Nucleus accumbens (tissue), 56 donors: ENCODE measurements around the gene TSFM.
"Not testable (repeated sequence)": the region's sequence is repeated elsewhere in the genome, so short reads cannot be mapped to it uniquely, and the experiment has no call there.

Source experiments
- DNase-seq, 56 donors: peaks; one replicate each; lab custom pipeline; 2025; lab: John Stamatoyannopoulos, UW

Gene TSFM

GRCh38 chr12:57760347-57760982, 22.1 kb upstream of the TSFM start:
- no peak for DNase-seq

GRCh38 chr12:57761391-57761998, 21.1 kb upstream of the TSFM start:
- DNase-seq, result no peak

GRCh38 chr12:57762463-57762862, 20.1 kb upstream of the TSFM start:
- DNase-seq, result no peak

DNA sequence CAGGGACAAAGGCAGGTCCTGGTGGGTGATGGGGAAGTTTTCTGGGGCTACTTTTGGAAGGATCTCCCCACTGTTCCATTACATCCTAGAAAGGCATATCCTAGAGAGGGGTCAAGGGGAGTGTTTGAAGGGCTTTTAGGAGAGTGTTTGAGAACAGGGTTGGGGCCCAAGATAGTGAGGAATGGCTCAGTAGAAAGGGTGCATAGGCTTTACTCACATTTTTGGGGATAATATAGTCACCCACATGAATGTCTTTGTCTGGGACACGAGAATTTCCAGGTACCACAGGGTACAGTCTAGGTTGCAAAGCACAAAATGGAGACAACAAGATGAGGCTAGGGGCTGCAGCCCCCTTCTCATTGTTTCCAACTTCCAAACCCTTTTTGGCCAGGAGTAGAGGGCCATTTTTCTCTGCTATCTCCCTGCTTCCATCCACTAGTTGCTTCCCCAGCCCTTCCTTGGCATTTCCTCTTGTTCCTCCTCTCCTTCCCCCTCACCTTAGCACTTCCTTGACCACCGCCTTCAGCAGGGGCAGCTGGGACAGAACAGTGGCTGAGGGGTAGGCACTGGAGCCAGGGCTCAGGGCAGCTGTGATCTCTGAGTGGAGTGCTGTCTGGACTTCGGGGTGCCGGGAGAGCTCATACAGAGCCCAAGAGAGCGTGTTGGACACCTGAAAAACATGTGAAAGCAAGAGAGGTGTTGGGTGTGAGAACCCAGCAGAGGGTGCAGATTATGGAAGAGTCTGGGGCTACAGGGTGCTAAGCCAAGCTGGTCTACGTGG, 18.5 kb upstream of the TSFM start:
- DNase-seq, result no peak

DNA sequence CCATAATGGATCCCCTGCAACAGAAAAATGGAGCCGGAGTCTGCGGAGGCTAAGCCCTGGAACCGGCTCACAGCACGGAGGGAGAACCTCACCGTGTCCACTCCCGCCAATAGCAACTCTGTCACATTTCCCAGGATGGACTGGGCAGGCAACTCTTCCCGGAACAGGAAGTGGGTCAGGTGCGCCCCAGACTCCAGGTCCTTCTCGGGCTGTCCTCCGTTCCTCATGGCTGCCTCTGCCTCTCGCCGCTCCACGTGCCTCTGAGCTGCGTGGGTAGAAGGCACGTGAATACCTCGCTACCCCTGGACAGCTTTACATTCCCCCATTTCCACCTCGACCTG, 18.0 kb upstream of the TSFM start:
- DNase-seq, result no peak

DNA sequence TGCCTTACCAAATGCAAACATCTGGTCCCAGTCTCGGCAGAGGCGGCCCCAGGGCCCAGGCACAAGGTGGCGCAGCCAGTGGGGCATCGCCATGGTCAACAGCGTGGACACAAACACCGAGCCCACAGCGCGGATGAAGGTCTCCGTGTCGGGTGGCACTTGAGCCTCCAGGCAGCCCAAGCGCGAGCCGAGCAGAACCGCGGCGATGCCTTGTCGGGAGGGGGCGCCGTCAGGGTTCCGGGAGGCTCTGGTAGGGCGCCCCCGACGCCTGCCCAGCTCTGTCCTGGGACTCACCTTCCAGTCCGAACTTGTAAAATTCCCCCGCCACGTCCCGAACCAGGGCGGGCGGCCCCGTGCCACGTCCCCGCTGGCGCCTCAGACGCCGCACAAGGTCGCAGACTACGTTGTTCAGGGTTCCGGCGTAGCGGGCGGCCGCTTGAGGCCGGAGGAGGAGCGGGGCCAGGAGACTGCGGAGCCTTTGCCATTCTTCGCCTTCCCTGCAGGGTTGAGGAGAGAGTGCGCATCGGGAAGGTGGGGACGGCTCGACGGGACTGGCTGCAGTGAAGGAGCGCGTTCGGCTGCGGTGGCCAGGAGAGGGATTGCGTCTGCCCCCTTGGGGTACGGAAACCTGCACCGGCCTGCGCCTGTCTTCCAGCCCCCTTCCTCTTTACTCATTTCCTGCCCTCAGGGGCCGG, 17.4 kb upstream of the TSFM start:
- no peak for DNase-seq

GRCh38 chr12:57765698-57766463, 16.7 kb upstream of the TSFM start:
- no peak for DNase-seq

GRCh38 chr12:57766464-57767304, 15.9 kb upstream of the TSFM start, which contains the start of gene CYP27B1:
TSS of gene CYP27B1 (minus strand) at chr12:57767078. CDS start at chr12:57767041, 37 bp downstream.
- no peak for DNase-seq

DNA sequence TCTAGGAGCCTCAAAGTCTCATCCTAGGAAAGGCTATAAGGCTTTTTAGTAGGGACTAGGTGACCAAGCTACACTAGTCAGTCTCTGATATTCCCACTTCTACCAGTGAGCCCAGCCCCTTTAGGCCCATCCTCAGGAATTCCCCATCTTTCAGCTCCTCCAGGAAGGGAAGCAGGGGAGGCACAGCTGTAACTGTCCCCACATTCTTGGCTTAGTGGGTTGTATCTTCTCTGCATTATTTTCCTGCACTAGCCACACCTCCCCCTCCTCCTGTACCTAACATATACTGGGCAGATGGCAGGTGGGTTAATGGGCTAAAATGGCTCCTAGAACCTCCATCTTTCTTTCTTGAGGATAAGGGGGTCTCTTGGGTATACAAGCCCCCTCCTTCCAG, 15.3 kb upstream of the TSFM start:
- DNase-seq, result no peak

DNA sequence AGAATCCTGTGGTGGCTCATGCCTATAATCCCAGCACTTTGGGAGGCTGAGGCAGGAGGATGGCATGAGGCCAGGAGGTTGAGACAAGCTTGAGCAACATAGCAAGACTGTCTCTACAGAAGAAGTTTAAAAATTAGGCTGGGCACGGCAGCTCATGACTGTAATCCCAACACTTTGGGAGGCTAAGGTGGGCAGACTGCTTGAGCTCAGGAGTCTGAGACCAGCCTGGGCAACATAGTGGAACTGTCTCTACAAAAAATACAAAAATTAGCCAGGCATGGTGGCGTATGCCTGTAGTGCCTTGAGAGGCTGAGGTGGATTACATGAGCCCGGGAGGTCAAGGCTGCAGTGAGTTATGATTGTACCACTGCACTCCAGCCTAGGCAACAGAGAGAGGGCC, 14.7 kb upstream of the TSFM start:
- no peak for DNase-seq

- DNase-seq, result no peak
Observed at GRCh38 chr12:57769594-57769993, 13.0 kb upstream of the TSFM start.

DNA sequence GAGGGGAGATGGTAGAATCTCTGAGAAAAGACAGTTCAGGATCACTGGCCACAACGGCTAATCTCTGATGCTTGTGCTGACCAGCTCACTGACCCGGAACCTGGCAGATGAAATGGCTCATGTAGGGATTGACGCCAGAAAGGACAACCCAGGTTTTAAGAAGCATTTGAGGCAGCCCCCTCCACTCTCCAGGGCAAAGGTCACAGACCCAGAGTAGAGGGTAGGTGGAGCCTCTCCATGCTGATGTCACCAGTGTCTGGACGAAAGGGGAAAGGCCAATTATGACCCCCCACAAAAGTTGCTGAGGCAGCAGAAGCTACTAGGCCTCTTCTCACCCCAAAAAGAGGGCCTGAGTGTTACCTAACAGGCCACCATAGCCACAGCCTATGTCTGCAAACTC, 11.9 kb upstream of the TSFM start:
- no peak for DNase-seq

DNA sequence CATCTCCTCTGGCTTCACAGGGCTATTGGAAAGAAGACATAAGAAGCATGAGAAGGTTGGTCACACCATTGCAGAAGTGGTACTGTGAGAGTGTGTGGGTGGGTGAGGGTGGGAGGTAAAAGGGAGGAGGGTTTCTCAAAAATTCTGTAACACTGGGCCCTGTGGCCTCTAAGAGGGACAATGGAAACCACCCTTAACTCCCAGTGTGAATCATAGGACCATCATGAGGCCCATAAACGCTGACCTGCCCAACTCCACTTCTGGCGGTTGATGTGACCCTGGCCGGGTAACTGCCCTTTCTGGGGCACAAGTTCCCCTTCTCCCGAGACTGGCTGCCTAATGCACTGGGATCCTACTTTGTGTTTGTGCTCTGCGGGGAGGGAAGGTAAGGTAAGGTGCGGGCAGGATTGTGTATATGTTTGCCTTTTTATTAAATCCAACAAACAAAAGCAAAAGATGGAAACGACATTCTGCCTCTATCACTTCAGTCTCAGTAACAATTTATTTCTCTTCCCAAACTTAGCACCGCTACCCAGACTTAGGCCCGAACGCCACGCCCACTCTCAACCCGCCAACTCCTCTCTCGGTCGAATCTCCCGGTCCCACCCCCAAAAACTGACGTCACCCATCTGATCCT, 11.2 kb upstream of the TSFM start:
- DNase-seq, result peak in 23 of 56 donors; percentile 52 to 92 (median 79)

DNA sequence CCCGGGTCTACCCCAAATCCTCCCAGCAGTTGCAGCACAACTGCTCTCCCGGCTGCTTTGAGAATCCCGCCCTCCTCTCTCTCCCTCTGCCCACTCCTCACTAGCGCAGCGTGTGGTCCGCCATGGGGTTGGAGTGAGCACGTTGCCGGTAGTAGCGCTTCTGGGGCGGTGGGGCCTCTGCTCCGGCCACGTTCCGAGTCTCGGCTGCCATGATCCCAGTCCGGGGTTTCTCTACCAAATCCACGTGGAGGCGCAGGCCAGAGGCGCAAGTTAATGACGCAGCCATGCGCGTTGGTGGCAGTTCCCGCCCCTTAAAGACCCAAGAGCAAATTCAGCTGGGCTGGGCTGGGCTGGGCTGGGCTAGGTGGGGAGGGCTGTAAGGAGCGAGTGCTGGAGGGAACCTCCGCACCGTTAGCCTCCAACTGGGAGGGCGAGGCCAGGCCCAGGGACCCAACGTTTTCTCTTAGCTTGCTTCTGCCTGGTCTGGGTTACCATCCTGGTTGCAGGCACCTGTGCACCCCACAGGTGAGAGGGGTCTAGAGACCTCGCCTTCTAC, 10.6 kb upstream of the TSFM start, which contains the start of gene METTL1:
Gene METTL1 (minus strand): TSS at position 233 of the 556 bp plus-strand sequence. CDS start 22 bp downstream, at position 211.
- peak; percentile 57 to 98 (median 91) for DNase-seq

DNA sequence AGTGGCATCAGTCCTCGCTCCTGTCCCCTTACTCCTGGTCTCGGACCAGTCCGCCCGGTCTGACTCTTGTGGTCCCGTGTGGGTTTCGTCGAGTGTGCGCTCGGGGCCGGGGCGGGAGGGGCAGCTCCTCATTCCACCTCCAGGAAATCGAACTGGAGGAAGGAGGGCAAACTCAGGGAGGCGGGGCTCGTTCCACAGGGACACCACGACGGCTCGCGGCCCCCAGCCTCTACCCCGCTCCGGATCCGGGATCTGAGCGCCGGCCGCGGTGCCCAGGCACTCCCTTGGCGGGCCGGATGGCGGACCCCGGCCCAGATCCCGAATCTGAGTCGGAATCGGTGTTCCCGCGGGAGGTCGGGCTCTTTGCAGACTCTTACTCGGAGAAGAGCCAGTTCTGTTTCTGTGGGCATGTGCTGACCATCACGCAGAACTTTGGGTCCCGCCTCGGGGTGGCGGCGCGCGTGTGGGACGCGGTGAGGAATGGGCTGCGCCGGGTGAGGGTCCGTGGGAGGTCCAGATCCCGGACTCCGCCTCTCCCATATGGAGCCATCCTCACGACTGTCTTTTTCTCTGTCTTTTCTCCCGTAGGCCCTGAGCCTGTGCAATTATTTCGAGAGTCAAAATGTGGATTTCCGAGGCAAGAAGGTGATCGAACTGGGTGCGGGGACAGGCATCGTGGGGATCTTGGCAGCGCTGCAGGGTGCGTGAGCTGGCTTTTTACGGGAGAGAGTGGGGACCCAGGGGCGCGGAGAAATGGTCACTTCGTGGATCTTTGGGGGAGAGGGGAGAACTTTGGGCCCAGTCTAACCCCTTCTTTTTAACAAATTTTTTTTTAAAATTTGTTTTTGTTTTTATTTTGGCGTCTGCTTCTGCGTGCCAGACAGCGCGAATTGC, 9.9 kb upstream of the TSFM start, which contains the start of gene EEF1AKMT3:
Gene EEF1AKMT3 (plus strand): TSS at position 186 of the 894 bp plus-strand sequence. CDS start 111 bp downstream, at position 297.
- DNase-seq, result peak in 35 of 56 donors; percentile 21 to 76 (median 58)

DNA sequence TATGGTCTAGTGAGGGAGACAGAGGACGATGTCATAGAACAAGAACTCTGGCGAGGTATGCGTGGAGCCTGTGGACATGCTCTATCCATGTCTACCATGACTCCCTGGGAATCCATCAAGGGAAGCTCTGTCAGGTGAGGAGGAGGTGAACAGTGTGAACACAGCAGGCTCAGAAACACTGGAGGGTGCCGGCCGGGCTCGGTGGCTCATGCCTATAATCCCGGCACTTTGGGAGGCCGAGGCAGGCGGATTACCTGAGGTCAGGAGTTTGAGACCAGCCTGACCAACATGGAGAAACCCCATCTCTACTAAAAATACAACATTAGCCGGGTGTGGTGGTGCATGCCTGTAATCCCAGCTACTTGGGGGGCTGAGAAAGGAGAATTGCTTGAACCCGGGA, 8.0 kb upstream of the TSFM start:
- not testable (repeated sequence) for DNase-seq

DNA sequence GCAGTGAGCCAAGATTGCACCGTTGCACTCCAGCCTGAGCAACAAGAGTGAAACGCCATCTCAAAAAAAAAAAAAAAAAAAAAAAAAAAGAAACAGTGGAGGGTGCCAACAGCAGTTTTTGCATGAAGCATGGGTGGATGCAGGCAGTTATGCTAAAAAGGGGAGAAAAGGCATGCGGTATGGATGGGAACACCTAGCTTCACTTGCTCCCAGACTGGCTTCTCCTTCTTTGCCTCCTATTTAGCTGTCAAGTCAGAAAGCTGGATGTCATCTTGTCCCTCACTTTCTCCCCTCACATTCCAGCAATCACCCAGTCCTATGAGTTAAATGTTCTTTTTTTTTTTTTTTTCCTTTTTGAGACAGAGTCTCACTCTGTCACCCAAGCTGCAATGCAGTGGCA, 7.5 kb upstream of the TSFM start:
- DNase-seq, result no peak
